Measurements from ENCODE around the gene NEMP1. TPM values are rescaled to one million over a fixed set of nuclear protein-coding genes. Genes with fewer than 3 reads are reported as not detected.

Gene NEMP1
- total and polyA plus RNA-seq, 2 of the 8 experiments (the other 6 are each of a cell fraction or from before 2014, with no cell fraction given): 30.1 to 43.2 TPM

DNA sequence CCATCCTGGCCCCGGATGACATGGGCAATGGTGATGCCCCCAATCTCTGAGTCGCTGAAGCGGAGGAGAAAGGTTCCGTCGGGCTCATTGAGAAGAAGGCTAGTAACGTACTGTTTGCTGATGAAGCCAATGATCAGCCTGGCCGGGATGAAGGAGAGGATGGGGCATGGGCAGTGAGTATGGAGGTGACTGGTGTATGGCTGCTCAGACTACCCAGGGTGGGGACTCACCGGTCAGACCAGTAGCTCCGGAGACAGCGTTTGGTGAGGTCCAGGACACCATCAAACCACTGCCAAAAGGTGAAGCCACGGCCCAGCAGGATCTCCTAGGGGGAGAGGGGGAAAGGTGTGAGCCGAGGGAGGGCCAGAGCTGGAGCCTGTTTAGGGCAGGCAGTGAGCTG, 21.2 kb upstream of the NEMP1 start:
- no peak overlapping the region for H3K27ac ChIP-seq (ENCODE audit: low read depth, low read length)
- H3K9me3 ChIP-seq (ENCODE audit: insufficient read depth in 2 of 2, low read depth in 1 of 2, low read length in 1 of 2): no peaks in the 10 kb centered on the region
- WGBS, 2 experiments (ENCODE audit: extremely low coverage in 1 of 2, insufficient coverage in 1 of 2, insufficient read length in 1 of 2, insufficient replicate concordance in 2 of 2, low coverage in 1 of 2, low lambda C conversion rate in 2 of 2, missing lambda C conversion rate in 1 of 2): 93% methylated on average over 12 of the region's 12 CpGs; no CpG with 5 or more reads in 1 of the 2 experiments
- H2BK15ac ChIP-seq (ENCODE audit: low read length): no peak overlapping the region
- no peak overlapping the region for H2BK5ac ChIP-seq (ENCODE audit: low read depth, low read length)
- no peak overlapping the region for H4K91ac ChIP-seq (replicated peaks; ENCODE audit: insufficient read length, low read length)
- DNase-seq (ENCODE audit: low read depth in 1 of 2, low spot score in 2 of 2): no peak
- no peak for FAIRE-seq
- CTCF ChIA-PET (ENCODE audit: partially characterized antibody): interaction anchor here (1.1 to 15.7 kb wide), 11 partner anchors 6 to 114 kb away, joined by 3 to 325 read pairs (median 6); partner anchors contain the start of genes NAB2 and STAT6
- H3K4ac ChIP-seq (replicated peaks; ENCODE audit: insufficient read length, low read depth, low read length): no peak overlapping the region
- H3K79me1 ChIP-seq (ENCODE audit: low read depth, low read length): no peaks in the 10 kb centered on the region
- no peak overlapping the region for H2BK20ac ChIP-seq (ENCODE audit: low read length)
- H4K5ac ChIP-seq (ENCODE audit: insufficient read length, low read depth, low read length): no peak overlapping the region
- peaks cover 0 to 4% (median 2%) of the 10 kb centered on the region in 4 experiments; a peak in 5 of 7 replicates for H3K4me1 ChIP-seq (replicated peaks in 1 of 4; ENCODE audit: control insufficient read depth in 3 of 4, insufficient read depth in 4 of 4, low read length in 3 of 4)
- no peak overlapping the region for H2BK120ac ChIP-seq (replicated peaks; ENCODE audit: low read depth, low read length)
- H3K14ac ChIP-seq (ENCODE audit: insufficient read length): no peak overlapping the region
- no peak overlapping the region for H3K4me2 ChIP-seq (ENCODE audit: insufficient read depth in 1 of 2, low read depth in 2 of 2, low read length in 2 of 2)
- no peak overlapping the region for H3K56ac ChIP-seq (replicated peaks; ENCODE audit: insufficient read length, low read depth, low read length)
- H3K9ac ChIP-seq (replicated peaks in 1 of 4; ENCODE audit: extremely low read depth in 1 of 4, low read depth in 3 of 4, low read length in 3 of 4): no peak overlapping the region
- no peak overlapping the region for H4K8ac ChIP-seq (ENCODE audit: extremely low read depth, insufficient read depth, low read length)
- H2AK5ac ChIP-seq (ENCODE audit: low read depth, low read length): no peak overlapping the region
- H3K36me3 ChIP-seq (ENCODE audit: control insufficient read depth in 2 of 4, insufficient read depth in 4 of 4, low read length in 3 of 4): peaks cover 0 to 20% (median 11%) of the 10 kb centered on the region in 4 experiments; a peak in 6 of 8 replicates
- H2BK12ac ChIP-seq (ENCODE audit: low read depth, low read length): no peak overlapping the region
- no peaks in the 10 kb centered on the region for H3K23me2 ChIP-seq (ENCODE audit: low read depth, low read length)
- no peaks in the 10 kb centered on the region for H3K27me3 ChIP-seq (replicated peaks in 1 of 4; ENCODE audit: control insufficient read depth in 3 of 4, extremely low read depth in 1 of 4, insufficient read depth in 3 of 4, low read length in 3 of 4)
- no peak overlapping the region for H3K23ac ChIP-seq (ENCODE audit: insufficient read length)
- POLR2A ChIA-PET (ENCODE audit: partially characterized antibody): interaction anchor here (0.6 to 16.5 kb wide), 5 partner anchors 8 to 109 kb away, joined by 3 to 352 read pairs (median 12); partner anchors contain the start of genes NAB2, NEMP1 and STAT6
- H3K4me3 ChIP-seq (ENCODE audit: extremely low read depth in 1 of 4, insufficient read depth in 2 of 4, low read depth in 3 of 4, low read length in 4 of 4): no peak overlapping the region
- H3K18ac ChIP-seq (ENCODE audit: extremely low read depth, low read length): no peak overlapping the region
- H2AFZ ChIP-seq (ENCODE audit: low read length): no peak overlapping the region
- H4K20me1 ChIP-seq (replicated peaks in 1 of 2; ENCODE audit: control insufficient read depth in 1 of 2, insufficient read depth in 2 of 2, low read length in 2 of 2): no peaks in the 10 kb centered on the region
- no peaks in the 10 kb centered on the region; a peak in 1 of 4 replicates for H3K79me2 ChIP-seq (ENCODE audit: control insufficient read depth in 1 of 2, insufficient read depth in 2 of 2, low read length in 2 of 2)
- TF ChIP-seq SIN3A (conservative IDR thresholded peaks at IDR 0.05 in 1 of 2, IDR thresholded peaks at IDR 0.05 in 1 of 2; ENCODE audit: low read depth in 1 of 2, low read length in 2 of 2): no peak
- TF ChIP-seq RFX5 (IDR thresholded peaks at IDR 0.05; ENCODE audit: borderline replicate concordance, low read depth, low read length): no peak
- TF ChIP-seq MAX (IDR thresholded peaks at IDR 0.05): no peak
- TF ChIP-seq CTCF (IDR thresholded peaks at IDR 0.05; ENCODE audit: control extremely low read depth in 1 of 3, insufficient read depth in 1 of 3, low read depth in 1 of 3, low read length in 3 of 3): no peak
- TF ChIP-seq, protein P1, sequence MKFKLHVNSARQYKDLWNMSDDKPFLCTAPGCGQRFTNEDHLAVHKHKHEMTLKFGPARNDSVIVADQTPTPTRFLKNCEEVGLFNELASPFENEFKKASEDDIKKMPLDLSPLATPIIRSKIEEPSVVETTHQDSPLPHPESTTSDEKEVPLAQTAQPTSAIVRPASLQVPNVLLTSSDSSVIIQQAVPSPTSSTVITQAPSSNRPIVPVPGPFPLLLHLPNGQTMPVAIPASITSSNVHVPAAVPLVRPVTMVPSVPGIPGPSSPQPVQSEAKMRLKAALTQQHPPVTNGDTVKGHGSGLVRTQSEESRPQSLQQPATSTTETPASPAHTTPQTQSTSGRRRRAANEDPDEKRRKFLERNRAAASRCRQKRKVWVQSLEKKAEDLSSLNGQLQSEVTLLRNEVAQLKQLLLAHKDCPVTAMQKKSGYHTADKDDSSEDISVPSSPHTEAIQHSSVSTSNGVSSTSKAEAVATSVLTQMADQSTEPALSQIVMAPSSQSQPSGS (IDR thresholded peaks at IDR 0.05; ENCODE audit: low read length): no peak
- TF ChIP-seq, protein P2, sequence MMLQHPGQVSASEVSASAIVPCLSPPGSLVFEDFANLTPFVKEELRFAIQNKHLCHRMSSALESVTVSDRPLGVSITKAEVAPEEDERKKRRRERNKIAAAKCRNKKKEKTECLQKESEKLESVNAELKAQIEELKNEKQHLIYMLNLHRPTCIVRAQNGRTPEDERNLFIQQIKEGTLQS (IDR thresholded peaks at IDR 0.05; ENCODE audit: insufficient read depth, low read depth, low read length): no peak
- no peak for TF ChIP-seq FOSL1 (IDR thresholded peaks at IDR 0.05; ENCODE audit: insufficient read depth, low read depth, low read length)
- TF ChIP-seq CREB1 (IDR thresholded peaks at IDR 0.05): no peak
